NCI-H345 treated with DMSO at 0.1 percent for 48 hours (cell line): ENCODE data around the gene GPC3.
"Not testable (repeated sequence)": the region's sequence is repeated elsewhere in the genome, so short reads cannot be mapped to it uniquely, and the experiment has no call there.

Experiments
- DNase-seq: peaks from one replicate; lab custom pipeline; 2025; ENCODE audit not compliant: unreplicated experiment; lab: John Stamatoyannopoulos, UW

The GPC3 gene

DNA sequence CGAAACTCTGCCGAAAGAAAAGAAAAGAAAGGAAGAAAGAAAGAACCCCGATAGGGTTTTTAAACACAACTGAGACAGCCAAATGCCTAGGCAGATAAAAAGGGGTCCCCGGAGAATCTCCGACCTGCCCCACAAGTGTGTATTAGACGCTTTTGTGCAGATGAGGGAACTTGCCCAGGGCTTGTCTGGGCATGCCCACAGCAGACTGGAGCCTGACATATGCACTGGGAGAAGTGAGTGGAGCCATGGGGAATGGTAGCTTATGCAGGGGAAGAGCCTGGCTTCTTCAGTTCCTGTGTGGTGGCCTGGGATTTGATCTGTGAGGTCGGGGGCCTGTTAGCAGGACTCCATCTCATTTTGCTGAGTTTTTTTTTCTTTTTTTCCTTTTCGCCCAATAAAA is 199.0 kb downstream of the GPC3 start:
- no peak for DNase-seq

GRCh38 chrX:133783274-133783673 is 202.1 kb downstream of the GPC3 start:
- no peak for DNase-seq

- DNase-seq: no peak
Measured at GRCh38 chrX:133781174-133781573, 204.2 kb downstream of the GPC3 start.

DNA sequence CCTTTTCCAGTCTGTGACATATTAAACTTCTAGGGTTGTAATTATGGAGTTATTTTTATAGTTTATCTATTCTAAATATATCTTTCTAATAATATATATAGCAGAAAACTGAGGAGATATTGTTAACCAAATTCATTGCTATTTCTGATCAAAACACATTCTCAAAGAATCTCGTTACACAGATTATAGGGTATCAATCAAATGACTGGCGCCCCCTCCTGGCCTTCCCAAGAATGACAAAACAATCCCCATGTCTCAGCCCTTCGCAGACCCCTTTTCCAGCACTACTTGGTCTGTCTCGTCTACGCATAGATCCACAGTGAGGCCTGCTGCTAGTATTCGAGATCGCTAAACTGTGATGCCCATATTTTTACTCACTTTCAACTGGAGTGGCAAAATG is 209.3 kb downstream of the GPC3 start:
- DNase-seq: peak; percentile 0

DNA sequence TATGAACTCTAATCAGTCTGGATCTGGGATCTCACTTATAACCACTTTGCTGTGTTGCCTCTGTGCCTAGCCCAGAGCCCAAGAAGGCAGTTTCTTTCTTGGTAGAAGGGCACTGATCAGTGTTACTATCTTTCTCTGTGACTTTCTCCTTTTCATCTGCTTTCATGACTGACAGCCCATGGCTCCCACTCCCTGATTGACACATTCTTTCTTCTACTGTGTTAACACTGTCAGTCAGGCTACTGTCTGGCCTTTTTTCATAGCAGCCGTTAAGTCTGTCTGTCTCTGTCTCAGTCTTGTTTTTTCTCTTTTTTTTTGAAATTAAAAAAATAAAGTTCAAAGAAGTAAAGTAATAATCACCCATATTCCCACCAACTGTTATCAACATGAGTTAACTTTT is 210.6 kb downstream of the GPC3 start:
- no peak for DNase-seq

DNA sequence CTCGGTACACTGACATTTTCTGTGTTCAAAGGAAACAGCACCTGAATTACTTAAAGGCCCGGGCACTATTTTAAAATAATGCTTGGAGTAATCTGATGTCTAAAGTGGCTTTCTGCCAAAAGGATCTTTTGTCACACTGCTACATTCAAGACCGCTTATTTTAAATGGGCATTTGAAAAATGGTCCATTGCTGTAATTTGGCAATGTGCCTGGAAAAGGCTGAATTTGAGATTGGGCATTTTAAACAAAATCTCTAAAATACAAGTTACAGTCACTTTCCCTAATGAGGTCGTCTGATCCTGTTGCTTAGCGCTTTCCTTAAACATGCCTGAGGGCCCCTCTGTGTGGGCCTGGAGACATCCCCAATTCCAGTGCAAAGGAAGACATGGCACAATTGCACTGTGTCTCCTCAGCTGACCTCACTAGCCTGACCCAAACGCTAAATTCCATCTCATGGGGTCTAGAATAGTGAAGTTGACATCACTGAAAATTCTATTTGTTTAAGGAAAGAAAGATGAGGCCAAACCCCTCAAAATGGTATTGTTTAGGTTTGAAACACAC is 214.2 kb downstream of the GPC3 start:
- peak; percentile 11 for DNase-seq

DNA sequence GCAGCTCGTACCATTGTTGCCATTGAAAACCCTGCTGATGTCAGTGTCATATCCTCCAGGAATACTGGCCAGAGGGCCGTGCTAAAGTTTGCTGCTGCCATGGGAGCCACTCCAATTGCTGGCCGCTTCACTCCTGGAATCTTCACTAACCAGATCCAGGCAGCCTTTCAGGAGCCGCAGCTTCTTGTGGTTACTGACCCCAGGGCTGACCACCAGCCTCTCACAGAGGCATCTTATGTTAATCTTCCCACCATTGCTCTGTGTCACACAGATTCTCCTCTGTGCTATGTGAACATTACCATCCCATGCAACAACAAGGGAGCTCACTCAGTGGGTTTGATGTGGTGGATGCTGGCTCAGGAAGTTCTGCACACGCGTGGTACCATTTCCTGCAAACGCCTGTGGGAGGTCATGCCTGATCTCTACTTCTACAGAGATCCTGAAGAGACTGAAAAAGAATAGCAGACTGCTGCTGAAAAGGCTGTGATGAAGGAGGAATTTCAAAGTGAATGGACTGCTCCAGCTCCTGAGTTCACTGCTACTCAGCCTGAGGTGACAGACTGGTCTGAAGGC is 222.3 kb downstream of the GPC3 start:
- not testable (repeated sequence) for DNase-seq

DNA sequence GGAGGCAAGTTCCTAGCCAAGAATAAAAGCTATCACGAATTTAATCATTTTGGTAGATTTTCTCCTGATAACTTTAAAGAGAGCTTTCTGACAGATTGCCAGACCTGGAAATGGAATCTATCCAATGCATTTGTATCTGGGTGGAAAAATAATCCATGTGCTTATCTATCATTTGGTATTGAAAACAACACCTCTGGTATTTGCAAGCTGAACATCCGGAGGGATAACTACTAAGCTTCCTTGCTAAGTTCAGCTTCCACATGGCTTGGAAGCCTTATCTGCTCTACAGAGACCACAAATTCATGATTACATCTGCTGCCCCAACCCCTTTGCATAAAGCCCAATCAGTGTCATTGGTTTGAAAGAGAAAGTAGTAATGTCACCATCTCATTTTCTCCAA is 230.7 kb downstream of the GPC3 start:
- no peak for DNase-seq

DNA sequence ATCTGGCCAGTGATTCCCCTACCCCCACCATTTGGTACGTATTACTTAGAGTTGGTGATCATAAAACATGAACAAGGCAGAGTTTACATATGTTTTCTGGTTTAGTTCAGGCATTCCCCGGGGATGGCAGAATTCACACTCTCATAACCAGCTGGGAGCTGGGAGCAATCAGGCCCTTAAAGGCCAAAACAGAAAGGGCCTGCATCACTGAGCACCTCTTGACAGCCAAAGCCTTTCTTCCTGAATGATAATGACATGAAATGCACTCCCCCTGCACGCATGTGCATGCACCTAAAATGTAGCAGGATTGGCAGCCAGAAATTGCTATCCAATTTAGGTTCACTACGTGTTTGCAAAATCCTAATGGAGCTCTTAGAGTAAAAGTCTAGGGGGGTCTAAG is 235.4 kb downstream of the GPC3 start:
- peak; percentile 4 for DNase-seq

- no peak for DNase-seq
Measured at GRCh38 chrX:133749370-133749769, 236.0 kb downstream of the GPC3 start.

DNA sequence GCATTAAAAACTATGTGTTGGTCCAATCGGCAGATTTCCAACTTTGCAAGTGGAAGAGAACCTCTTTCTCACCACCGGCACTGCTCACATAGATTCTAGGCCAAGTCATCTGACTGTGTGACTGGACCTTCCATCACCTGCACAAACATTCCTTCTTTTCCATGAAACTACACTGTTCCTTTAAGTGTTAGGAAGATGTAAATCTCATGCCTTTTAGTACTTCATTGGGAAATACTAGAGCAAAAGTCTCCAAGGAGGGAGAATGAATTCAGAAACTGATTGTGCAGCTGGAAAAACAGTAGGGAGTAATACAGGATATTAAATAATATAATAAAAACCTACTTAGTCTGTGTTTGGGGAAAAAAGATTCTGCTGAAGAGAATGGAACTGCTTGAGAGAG is 238.2 kb downstream of the GPC3 start:
- DNase-seq: no peak

- DNase-seq: no peak
Measured at GRCh38 chrX:133746593-133746992, 238.8 kb downstream of the GPC3 start.

DNA sequence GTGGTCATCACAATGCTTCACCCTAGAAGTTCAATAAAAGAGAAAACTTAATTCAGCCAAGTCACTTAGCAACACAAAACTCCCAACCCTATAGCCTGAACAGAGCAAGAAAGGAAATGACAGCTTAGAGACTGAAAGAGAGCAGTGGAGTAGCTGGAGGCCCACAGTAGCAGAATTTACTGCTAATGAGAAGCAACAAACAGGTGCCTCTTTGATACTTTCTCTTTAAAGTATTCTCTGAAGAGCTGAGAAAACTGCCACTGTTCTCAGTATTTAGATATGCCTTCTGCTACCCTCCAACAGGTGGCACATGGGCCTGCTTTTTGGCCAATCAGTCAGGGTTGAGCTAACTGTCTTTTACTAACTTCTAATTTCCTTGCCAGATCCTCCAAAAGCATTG is 240.0 kb downstream of the GPC3 start:
- no peak for DNase-seq

DNA sequence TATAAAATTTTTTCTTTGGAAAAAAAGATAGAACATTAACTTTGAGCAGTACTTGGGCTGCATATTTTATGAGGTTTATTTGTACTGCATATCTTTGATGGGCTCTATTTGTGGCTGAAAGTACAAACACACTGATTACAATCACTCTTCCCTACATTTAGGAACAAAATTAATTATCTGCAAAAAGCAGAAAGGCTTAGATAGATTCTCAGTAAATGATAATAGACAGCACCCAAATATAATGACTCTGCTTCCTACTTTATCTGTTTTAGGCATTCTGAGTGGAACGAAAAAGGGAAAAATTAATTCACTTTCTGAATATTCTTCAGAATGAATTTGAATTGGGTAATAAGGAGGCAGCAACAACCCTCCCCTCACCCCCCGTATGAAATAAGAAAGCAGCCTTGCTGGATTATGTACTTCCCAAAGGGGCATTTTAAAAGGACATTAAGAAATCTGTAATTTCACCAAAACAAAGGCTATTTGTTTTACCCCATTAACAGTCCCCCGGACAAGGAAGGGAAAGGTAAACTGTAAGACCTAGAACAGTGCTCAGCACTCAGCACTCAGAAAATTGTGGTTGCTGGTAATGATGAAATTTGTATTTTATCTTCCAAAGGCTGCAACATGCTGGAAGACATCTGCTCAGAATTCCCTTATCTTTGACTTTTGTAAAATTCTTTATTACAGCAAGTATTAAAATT is 242.6 kb downstream of the GPC3 start:
- no peak for DNase-seq

DNA sequence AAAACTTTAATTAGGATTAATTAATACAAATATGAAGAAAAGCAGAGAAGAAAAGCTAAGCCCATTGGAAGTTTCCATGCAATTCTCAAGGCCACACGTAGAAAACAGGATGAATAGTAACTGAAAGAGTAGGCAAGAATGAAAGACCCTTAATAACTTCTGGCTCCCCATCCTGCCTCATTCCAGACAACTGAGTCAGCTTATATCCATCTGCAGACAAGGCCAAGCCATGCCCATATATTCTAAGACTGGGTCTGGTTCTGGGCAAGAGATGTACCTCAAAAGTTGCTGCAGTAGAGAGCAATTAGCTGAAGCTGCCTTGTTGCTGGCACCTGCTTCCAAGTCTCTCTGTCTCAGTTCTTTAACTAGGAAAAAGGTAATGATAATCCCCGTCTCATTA is 244.1 kb downstream of the GPC3 start:
- DNase-seq: no peak

GRCh38 chrX:133726642-133727041 is 258.8 kb downstream of the GPC3 start:
- DNase-seq: no peak

DNA sequence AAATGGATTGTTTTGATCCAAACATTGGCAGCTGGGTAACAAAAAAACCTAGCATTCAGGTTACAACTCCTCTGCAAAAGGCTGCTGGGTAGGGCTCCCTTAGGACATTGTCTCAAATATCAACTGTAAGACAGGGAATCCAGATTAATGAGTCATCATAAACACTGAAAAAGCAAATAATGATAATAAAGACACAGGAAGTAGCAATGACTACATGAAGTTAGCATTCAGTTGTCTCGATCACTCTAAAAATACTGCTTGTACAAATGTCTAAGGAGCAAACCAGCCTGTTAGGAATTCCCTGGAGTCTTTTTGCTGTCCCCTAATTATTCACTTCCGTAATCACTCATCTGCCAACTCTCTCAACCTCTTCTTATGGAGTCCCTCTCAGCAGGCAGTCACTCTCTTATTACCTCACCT is 259.2 kb downstream of the GPC3 start:
- no peak for DNase-seq

DNA sequence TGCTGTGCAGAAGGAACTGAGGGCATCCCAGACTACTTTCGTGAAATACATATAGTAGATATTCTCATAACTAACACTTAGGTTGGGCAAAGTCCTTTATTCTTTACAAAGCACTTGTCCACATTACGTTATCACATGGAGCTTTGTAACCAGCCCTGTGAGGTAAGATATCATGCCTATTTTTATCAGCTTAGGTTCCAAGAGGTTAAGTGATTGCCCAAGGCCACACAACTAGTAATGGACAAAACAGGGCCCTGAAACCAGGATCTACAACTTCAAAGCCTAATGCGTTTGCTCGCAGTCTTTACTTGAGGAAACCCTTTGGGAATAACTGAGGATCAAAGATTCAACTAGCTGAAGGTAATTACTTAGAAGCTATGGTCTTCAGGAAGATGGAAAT is 261.5 kb downstream of the GPC3 start:
- DNase-seq: no peak

DNA sequence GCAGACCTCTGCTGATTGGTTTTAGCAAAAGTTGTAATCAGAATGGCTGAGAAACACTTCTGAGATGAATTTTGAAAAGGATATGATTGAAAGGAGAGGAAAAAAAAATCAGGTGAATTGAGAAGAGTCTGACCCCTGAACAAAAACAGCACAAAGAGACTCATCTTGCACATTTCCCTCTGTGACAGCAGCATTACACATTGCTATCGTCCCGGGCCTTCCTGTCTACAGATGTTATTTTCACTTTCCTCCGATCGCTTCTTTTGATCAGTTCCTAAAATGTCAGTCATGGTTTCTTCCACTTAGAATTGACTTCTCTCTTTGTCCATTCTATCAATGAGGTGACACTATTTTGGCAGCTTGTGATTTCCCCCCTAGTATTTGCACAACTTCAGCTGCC is 262.6 kb downstream of the GPC3 start:
- no peak for DNase-seq

DNA sequence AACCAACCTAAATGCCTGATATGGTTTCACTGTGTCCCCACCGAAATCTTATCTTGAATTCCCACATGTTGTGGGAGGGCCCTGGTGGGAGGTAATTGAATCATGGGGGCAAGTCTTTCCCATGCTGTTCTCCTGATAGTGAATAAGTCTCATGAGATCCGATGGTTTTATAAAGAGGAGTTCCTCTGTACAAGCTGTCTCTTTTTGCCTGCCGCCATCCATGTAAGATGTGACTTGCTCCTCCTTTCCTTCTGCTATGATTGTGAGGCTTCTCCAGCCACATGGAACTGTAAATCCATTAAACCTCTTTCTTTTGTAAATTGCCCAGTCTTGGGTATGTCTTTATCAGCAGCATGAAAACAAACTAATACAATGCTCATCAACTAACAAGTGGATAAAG is 265.1 kb downstream of the GPC3 start:
- DNase-seq: not testable (repeated sequence)

DNA sequence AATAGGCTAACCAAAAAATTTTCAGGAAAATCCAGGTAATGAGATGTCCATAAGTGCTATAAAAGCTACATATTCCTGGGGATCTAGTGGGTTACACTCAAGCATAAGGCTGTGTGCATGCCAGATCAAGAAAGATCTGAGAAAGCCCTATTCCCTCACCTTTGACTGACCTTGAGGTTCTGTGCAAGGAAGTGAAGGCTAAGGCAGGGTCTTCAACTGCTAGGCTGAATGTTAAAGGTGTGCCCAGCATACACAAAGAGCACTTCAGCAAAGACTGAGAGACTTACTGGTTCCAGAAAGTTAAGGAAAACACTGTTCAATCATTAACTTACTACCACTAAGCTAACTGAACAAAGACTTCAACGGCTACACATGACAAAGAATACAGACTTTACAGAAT is 269.7 kb downstream of the GPC3 start:
- DNase-seq: no peak

DNA sequence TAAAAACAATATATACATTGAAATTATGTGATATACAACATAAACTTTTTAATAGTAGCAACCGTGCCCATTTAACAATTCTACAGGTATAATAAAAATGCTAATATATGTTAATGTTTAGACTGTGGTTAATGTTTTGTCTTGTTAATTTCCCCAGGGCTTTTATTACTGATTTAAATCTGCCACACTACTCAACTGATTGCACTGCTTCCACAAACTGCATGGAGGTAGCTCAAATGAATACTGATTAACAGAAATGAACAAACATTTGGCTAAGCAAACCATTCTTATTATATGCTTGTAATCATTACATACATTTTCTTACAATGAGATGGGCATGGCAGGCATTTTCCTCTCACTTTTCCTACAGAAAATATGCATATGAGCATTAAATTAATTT is 275.9 kb downstream of the GPC3 start:
- no peak for DNase-seq

GRCh38 chrX:133706890-133707289 is 278.5 kb downstream of the GPC3 start:
- no peak for DNase-seq
